Caki2 (cell line): ENCODE results near the gene ANO1. TPM values are rescaled to one million over a fixed set of nuclear protein-coding genes. Genes with fewer than 3 reads are reported as not detected.
"Not testable (repeated sequence)": the region's sequence is repeated elsewhere in the genome, so short reads cannot be mapped to it uniquely, and the experiment has no call there.

ENCODE experiments used
- DNase-seq: peaks from one replicate; pipeline ENCODE4 v3.0.0-alpha.2; 2015; ENCODE audit warnings: low read depth
- in situ Hi-C: cut with HindIII; loops from 2 replicates; pipeline ENCODE4 v1.10.0; 2016; ENCODE audit warnings: low sequenced_read_pairs, low pct_unique_long_range_greater_than_20kb, mixed read lengths
- total RNA-seq: library from RNA; depleted of rRNA; stranded (reverse); fragments of >200 nt; shearing (Covaris generic); gene quantifications from 2 replicates; pipeline ENCODE4 v1.2.3, GENCODE V29; 2014; ENCODE audit warnings: low replicate concordance; rRNA removed

ANO1 gene
- total RNA-seq: not detected in 2 replicates

- in situ Hi-C loops: no loop called here
- DNase-seq: no peak
Observed at GRCh38 chr11:70078095-70078780, at the start of gene ANO1. Gene ANO1 (plus strand): TSS chr11:70078317. CDS start chr11:70078607, 290 bp downstream.

GRCh38 chr11:70029115-70029860 is 48.8 kb upstream of the ANO1 start:
- no peak for DNase-seq

DNA sequence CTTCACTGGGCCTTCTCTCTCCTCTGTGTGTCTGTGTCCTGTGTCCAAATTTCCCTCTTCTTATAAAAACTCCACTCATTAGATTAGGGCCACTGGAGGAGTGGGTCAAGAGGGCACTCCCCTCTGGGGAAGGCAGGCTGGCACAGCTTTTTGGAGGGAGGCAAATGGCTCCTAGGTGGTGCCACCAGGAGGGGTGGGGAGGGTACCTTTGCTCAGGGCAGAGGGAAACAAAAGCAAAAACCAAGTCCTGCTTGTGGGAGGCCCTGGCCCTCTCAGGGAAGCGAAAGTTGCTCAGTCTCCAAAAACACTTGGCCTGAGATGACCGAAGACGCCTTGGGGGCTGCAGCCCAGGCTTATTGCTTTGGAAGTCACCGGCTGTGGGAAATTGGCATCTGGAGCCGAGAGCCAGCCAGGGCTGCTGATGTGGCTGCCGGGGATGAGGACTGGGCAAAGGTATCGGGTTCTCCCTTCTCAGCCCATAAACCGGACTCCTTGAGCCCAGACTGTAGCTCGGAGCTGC is 48.2 kb upstream of the ANO1 start:
- DNase-seq: no peak
- in situ Hi-C loops: no loop called here

More at GRCh38 chr11:70029115-70029860, 48.8 kb upstream of the ANO1 start:
- in situ Hi-C loops: no loop called here

- in situ Hi-C loops: no loop called here
- no peak for DNase-seq
Observed at GRCh38 chr11:70030412-70030811, 47.7 kb upstream of the ANO1 start.

GRCh38 chr11:70031631-70032469 is 46.3 kb upstream of the ANO1 start:
- in situ Hi-C loops: no loop called here

DNA sequence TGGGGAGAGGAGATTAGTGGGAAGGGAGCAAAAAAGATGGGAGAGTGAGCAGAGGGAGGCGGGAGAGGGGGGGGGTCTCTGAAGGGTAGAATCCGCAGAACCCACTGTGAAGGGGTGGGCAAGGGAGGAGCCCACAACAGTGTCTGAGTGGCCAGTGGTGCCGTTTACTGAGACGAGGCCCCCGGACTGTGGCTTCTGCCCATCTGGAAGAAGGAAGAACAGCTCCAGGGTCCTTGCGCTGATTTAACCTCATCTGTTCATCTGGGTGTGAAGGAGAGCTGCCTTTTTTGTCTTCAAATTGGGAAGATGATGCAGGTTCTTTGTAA is 45.7 kb upstream of the ANO1 start:
- no peak for DNase-seq
- in situ Hi-C loops: no loop called here

More at GRCh38 chr11:70031631-70032469, 46.3 kb upstream of the ANO1 start:
- no peak for DNase-seq

GRCh38 chr11:70032943-70033710 is 45.0 kb upstream of the ANO1 start:
- DNase-seq: no peak
- in situ Hi-C loops: no loop called here

DNA sequence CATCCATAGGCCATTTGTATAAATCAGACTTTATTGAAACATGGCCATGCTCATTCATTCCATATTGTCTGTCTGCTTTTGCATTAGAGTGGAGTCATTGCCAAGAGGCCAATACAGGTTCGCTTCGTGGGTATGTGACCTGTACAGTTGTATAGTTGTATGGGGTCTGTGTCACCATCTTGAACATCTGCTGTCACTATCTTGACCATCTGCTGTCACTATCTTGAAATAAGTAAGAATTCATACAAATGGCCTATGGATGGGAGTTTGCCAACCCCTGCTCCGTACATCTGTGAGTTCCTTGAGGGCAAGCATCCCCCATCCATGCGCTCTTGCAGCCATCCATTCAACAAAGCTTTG is 44.4 kb upstream of the ANO1 start:
- in situ Hi-C loops: no loop called here
- DNase-seq: no peak

GRCh38 chr11:70034740-70035365 is 43.3 kb upstream of the ANO1 start:
- DNase-seq: no peak
- in situ Hi-C loops: no loop called here

DNA sequence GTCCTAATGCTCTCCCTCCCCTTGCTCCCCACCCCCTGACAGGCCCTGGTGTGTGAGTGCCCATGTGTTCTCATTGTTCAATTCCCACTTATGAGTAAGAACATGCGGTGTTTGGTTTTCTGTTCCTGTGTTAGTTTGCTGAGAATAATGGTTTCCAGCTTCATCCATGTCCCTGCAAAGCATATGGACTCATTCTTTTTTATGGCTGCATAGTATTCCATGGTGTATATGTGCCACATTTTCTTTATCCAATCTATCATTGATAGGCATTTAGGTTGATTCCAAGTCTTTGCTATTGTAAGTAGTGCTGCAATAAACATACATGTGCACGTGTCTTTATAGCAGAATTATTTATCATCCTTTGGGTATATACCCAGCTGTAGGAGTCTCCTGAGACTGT is 42.5 kb upstream of the ANO1 start:
- DNase-seq, in situ Hi-C loops: not testable (repeated sequence)

- no peak for DNase-seq
- in situ Hi-C loops: no loop called here
Observed at GRCh38 chr11:70036971-70037882, 40.9 kb upstream of the ANO1 start.

- in situ Hi-C loops: no loop called here
- no peak for DNase-seq
Observed at GRCh38 chr11:70038034-70038834, 39.9 kb upstream of the ANO1 start.

DNA sequence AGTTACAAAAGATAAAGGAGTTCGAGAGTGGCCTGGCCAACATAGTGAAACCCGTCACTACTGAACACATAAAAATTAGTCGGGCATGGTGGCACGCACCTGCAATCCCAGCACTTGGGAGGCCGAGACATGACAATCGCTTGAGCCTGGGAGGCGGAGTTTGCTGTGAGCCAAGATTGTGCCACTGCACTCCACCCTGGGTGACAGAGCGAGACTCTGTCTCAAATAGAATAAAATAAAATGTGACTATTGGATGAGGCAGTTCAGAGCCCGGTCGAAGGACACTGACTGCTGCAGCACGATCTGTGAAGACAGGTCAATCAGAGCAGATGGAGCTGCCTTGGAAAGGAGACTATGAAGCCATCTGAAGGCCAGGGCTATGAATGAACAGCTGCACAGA is 37.7 kb upstream of the ANO1 start:
- in situ Hi-C loops: no loop called here
- DNase-seq: no peak

- in situ Hi-C loops: no loop called here
Observed at GRCh38 chr11:70040869-70041501, 37.1 kb upstream of the ANO1 start.

DNA sequence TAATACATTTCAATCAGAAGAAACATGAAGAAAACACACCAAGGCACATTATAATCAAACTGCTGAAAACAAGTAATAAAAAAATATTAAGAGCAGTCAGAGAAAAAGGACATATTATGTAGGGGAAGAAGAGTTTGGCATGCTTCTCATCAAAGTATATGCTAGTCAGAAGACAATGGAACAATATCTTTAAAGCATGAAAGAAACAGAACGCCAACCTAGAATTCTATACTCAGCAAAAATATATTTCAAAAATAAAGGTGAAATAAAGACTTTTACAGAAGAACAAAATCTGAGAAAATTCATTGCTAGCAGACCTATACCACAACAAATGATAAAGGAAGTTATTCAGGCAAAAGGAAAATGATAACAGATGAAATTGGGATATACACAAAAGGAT is 34.6 kb upstream of the ANO1 start:
- in situ Hi-C loops: no loop called here
- DNase-seq: no peak

More at GRCh38 chr11:70040869-70041501, 37.1 kb upstream of the ANO1 start:
- no peak for DNase-seq

DNA sequence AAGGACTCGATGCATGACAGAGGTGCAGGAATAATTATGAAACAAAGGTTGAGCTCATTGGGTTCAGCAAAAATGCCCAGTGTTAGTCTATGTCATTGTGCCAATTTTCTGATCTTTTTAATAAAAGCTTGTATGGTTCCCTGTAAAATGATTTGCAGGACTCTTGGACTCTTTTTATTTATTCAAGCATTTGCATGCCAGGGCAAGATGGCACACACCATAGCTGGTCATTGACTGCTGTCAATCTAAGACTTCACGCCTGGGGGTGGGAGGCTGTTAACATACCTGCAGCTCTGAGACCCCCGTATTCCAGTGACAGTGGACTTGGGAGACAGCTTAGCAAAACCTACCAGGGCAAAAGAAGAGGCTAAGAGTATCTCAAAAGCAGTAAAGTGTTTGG is 32.0 kb upstream of the ANO1 start:
- in situ Hi-C loops: no loop called here
- DNase-seq: no peak
